H9 (cell line): ENCODE measurements around the gene COL17A1. TPM values are rescaled to one million over a fixed set of nuclear protein-coding genes. Genes with fewer than 3 reads are reported as not detected.

Experiments
- DNase-seq: peaks from one replicate; pipeline ENCODE4 v3.0.0-alpha.2; 2017
- H2AFZ ChIP-seq: one replicate; pipeline ENCODE4 v1.6.1; 2013; ENCODE audit warnings: mild to moderate bottlenecking, low read length, control low read depth, moderate library complexity
- H2AK5ac ChIP-seq: 2 replicates; pipeline ENCODE4 v1.6.1; 2013; ENCODE audit warnings: low read length, control low read depth, mixed read lengths; ENCODE audit not compliant: insufficient read length
- H2BK120ac ChIP-seq: one replicate; pipeline ENCODE4 v1.6.1; 2013; ENCODE audit warnings: low read depth, mild to moderate bottlenecking, low read length, control low read depth, inconsistent platforms; ENCODE audit not compliant: poor library complexity, severe bottlenecking
- H2BK12ac ChIP-seq: 2 replicates; pipeline ENCODE4 v1.6.1; 2013; ENCODE audit warnings: low read length, control low read depth, mixed read lengths, low read depth; ENCODE audit not compliant: insufficient read length
- H2BK15ac ChIP-seq: 2 replicates; pipeline ENCODE4 v1.6.1; 2013; ENCODE audit warnings: low read depth, low read length, control low read depth
- H2BK20ac ChIP-seq: one replicate; pipeline ENCODE4 v1.6.1; 2013; ENCODE audit warnings: low read depth, mild to moderate bottlenecking, low read length, control low read depth, inconsistent platforms; ENCODE audit not compliant: poor library complexity, severe bottlenecking
- H2BK5ac ChIP-seq: 2 replicates; pipeline ENCODE4 v1.6.1; 2013; ENCODE audit warnings: low read length, control low read depth, mixed read lengths; ENCODE audit not compliant: insufficient read length
- H3K14ac ChIP-seq: 2 replicates; pipeline ENCODE4 v1.6.1; 2013; ENCODE audit warnings: low read length, control low read depth; ENCODE audit not compliant: insufficient read depth
- H3K18ac ChIP-seq: 2 replicates; pipeline ENCODE4 v1.6.1; 2013; ENCODE audit warnings: low read depth, mild to moderate bottlenecking, mixed read lengths, low read length, control low read depth; ENCODE audit not compliant: insufficient read length
- H3K23ac ChIP-seq: 2 replicates; pipeline ENCODE4 v1.6.1; 2013; ENCODE audit warnings: low read length, control low read depth, mixed read lengths, low read depth; ENCODE audit not compliant: insufficient read length
- H3K23me2 ChIP-seq: 2 replicates; pipeline ENCODE4 v1.6.1; 2013; ENCODE audit warnings: low read depth, mild to moderate bottlenecking, mixed read lengths, low read length, control low read depth; ENCODE audit not compliant: insufficient read length, poor library complexity, severe bottlenecking
- H3K27ac ChIP-seq: 2 replicates; pipeline ENCODE4 v1.5.1; 2013; ENCODE audit warnings: low read length, control low read depth, mixed read lengths, low read depth; ENCODE audit not compliant: insufficient read length
- H3K27me3 ChIP-seq: 2 replicates; pipeline ENCODE4 v1.6.1; 2013; ENCODE audit warnings: low read length, control low read depth, inconsistent platforms; ENCODE audit not compliant: insufficient read depth
- H3K4ac ChIP-seq: 2 replicates; pipeline ENCODE4 v1.6.1; 2013; ENCODE audit warnings: low read depth, mild to moderate bottlenecking, control low read depth, inconsistent platforms, low read length, moderate library complexity
- H3K4me1 ChIP-seq: 2 replicates; pipeline ENCODE4 v1.6.1; 2013; ENCODE audit warnings: low read length, control low read depth, inconsistent platforms; ENCODE audit not compliant: insufficient read depth
- H3K4me2 ChIP-seq: 2 replicates; pipeline ENCODE4 v1.6.1; 2013; ENCODE audit warnings: low read length, control low read depth, mixed read lengths; ENCODE audit not compliant: insufficient read length, insufficient read depth
- H3K56ac ChIP-seq: 2 replicates; pipeline ENCODE4 v1.6.1; 2013; ENCODE audit warnings: low read depth, mild to moderate bottlenecking, mixed read lengths, low read length, control low read depth; ENCODE audit not compliant: insufficient read length
- H3K79me1 ChIP-seq: 2 replicates; pipeline ENCODE4 v1.6.1; 2013; ENCODE audit warnings: low read depth, mild to moderate bottlenecking, moderate library complexity, low read length, control low read depth, inconsistent platforms; ENCODE audit not compliant: insufficient read depth, poor library complexity, severe bottlenecking
- H3K79me2 ChIP-seq: 2 replicates; pipeline ENCODE4 v1.6.1; 2013; ENCODE audit warnings: low read length, control low read depth, inconsistent platforms; ENCODE audit not compliant: insufficient read depth
- H3K9ac ChIP-seq: 2 replicates; pipeline ENCODE4 v1.6.1; 2013; ENCODE audit warnings: low read length, control low read depth, mixed read lengths; ENCODE audit not compliant: insufficient read length; ENCODE audit errors: extremely low read depth
- H3K9me3 ChIP-seq: one replicate; pipeline ENCODE4 v1.6.1; 2013; ENCODE audit warnings: low read depth, low read length, inconsistent platforms; ENCODE audit not compliant: control insufficient read depth
- H3T11ph ChIP-seq: one replicate; pipeline ENCODE4 v1.6.1; 2013; ENCODE audit warnings: mild to moderate bottlenecking, low read length, control low read depth, inconsistent platforms
- H4K20me1 ChIP-seq: one replicate; pipeline ENCODE4 v1.6.1; 2013; ENCODE audit not compliant: control insufficient read depth, insufficient read length, insufficient read depth
- H4K5ac ChIP-seq: 2 replicates; pipeline ENCODE4 v1.6.1; 2013; ENCODE audit warnings: low read depth, mild to moderate bottlenecking, mixed read lengths, low read length, control low read depth; ENCODE audit not compliant: insufficient read length
- H4K8ac ChIP-seq: replicated peaks from 2 replicates; pipeline ENCODE4 v1.6.1; 2013; ENCODE audit warnings: low read length, control low read depth, mixed read lengths, low read depth; ENCODE audit not compliant: insufficient read length
- H4K91ac ChIP-seq: 2 replicates; pipeline ENCODE4 v1.6.1; 2013; ENCODE audit warnings: low read depth, mild to moderate bottlenecking, moderate library complexity, mixed read lengths, low read length, control low read depth; ENCODE audit not compliant: insufficient read length
- H3K27ac Mint-ChIP-seq, 3 experiments: 2 replicates in 2 of 3; 3 replicates in 1 of 3; pipeline ENCODE4 v1.8.0; 2020 to 2021; ENCODE audit warnings: mixed read lengths in 3 of 3, mild to moderate bottlenecking in 1 of 3, moderate library complexity in 1 of 3
- H3K27me3 Mint-ChIP-seq: 2 replicates; pipeline ENCODE4 v1.8.0; 2021; ENCODE audit warnings: low read depth, mild to moderate bottlenecking, moderate library complexity, mixed read lengths
- H3K36me3 Mint-ChIP-seq, 3 experiments: 2 replicates in 2 of 3; 3 replicates in 1 of 3; pipeline ENCODE4 v1.8.0; 2020 to 2021; ENCODE audit warnings: low read depth in 3 of 3, mixed read lengths in 3 of 3; ENCODE audit not compliant: insufficient read depth in 1 of 3
- H3K4me1 Mint-ChIP-seq, 2 experiments: 2 replicates each; pipeline ENCODE4 v1.8.0; 2020; ENCODE audit warnings: mixed read lengths in 2 of 2
- H3K4me3 Mint-ChIP-seq, 2 experiments: 2 replicates in 1 of 2; 3 replicates in 1 of 2; pipeline ENCODE4 v1.8.0; 2020 to 2021; ENCODE audit warnings: mild to moderate bottlenecking in 2 of 2, mixed read lengths in 2 of 2, moderate library complexity in 1 of 2
- H3K9me3 Mint-ChIP-seq, 2 experiments: 2 replicates in 1 of 2; 3 replicates in 1 of 2; pipeline ENCODE4 v1.8.0; 2020; ENCODE audit warnings: mild to moderate bottlenecking in 2 of 2, mixed read lengths in 2 of 2, moderate library complexity in 1 of 2
- CTCF ChIP-seq: fragments of 200-600 bp; sonication (generic); conservative IDR thresholded peaks from 3 replicates; pipeline ENCODE4 v1.8.0; 2021; ENCODE audit warnings: antibody characterized with exemption, mild to moderate bottlenecking
- WGBS: extraction: QIAGEN DNeasy Blood & Tissue Kit; methylation state at CpG from one replicate; pipeline ENCODE4 v1.1.7; 2013; ENCODE audit warnings: missing lambda C conversion rate, low lambda C conversion rate, mixed read lengths; ENCODE audit not compliant: insufficient read length; ENCODE audit errors: extremely low coverage; 5-methylcytosine and 5-hydroxymethylcytosine counted together
- total RNA-seq: library from RNA; stranded (reverse); gene quantifications from 2 replicates; pipeline ENCODE4 v1.2.1, GENCODE V29; 2021

Gene COL17A1
- total RNA-seq, 1 experiment from 2014 or later, result 1.9 TPM

DNA sequence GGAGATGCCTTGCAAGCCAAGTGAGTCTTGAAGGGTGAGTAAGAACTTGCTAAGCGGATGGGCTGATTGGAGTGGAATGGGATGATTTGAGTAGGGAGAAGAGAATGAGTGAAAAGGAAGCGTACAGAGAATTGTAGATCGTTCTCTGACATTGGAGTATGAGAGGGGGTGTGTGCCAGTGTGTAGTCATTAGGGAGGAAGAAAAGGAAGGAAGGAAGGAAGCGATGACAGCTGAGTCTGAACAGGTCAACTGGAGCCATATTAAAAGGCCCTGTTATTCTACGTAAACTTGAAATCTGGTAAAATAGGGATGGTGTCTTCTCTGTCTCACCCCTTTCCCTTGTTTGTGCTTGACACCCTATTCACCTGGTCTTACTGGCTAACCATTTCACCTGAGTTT is 63.7 kb downstream of the COL17A1 start:
- Mint-ChIP-seq H3K4me3 (no peak overlapping the region), H3K36me3 (peaks cover 6 to 44% (median 28%) of the 10 kb centered on the region in 3 experiments; a peak in 5 of 7 replicates), H3K9me3 (no peaks in the 10 kb centered on the region), H3K27me3 (no peaks in the 10 kb centered on the region), H3K27ac (no peak overlapping the region; a peak in 1 of 7 replicates), H3K4me1 (peaks cover 4 to 9% of the 10 kb centered on the region in 2 experiments)
- Histone ChIP-seq H4K91ac (no peak overlapping the region), H2BK120ac (no peak overlapping the region), H3K79me1 (no peaks in the 10 kb centered on the region), H2BK20ac (no peak overlapping the region), H3K4me1 (no peaks in the 10 kb centered on the region), H3K79me2 (no peaks in the 10 kb centered on the region), H3K14ac (no peak overlapping the region), H3K27me3 (no peaks in the 10 kb centered on the region), H4K5ac (no peak overlapping the region), H4K8ac (no peak overlapping the region), H3K4ac (no peak overlapping the region), H3K23me2 (no peaks in the 10 kb centered on the region), H3K23ac (no peak overlapping the region), H3K4me2 (no peak overlapping the region), H3T11ph (no peak overlapping the region), H2AK5ac (no peak overlapping the region), H2BK15ac (no peak overlapping the region), H3K27ac (no peak overlapping the region), H3K9ac (no peak overlapping the region), H3K18ac (no peak overlapping the region), H2BK5ac (no peak overlapping the region), H2AFZ (no peak overlapping the region), H4K20me1 (no peaks in the 10 kb centered on the region), H3K9me3 (no peaks in the 10 kb centered on the region), H2BK12ac (no peak overlapping the region), H3K56ac (no peak overlapping the region)
- no peak for DNase-seq
- 100% methylated on average over 3 of the region's 5 CpGs for WGBS
- no peak for TF ChIP-seq CTCF
